ENCODE data around the gene SDHAF4. TPM values are rescaled to one million over a fixed set of nuclear protein-coding genes. Genes with fewer than 3 reads are reported as not detected.
A peak's percentile ranks its signal among the peaks of the same experiment; 100 is the strongest.

The SDHAF4 gene
- total and polyA plus RNA-seq, 10 of the 15 experiments (the other 5 are each of a cell fraction or from before 2014, with no cell fraction given): 8.4 to 20.4 (median 15.6) TPM

GRCh38 chr6:70586114-70586513, 19.4 kb downstream of the SDHAF4 start:
- BruUV-seq (replicated peaks): no TSS peak
- Histone ChIP-seq H3K4me1 (ENCODE audit: control insufficient read depth, insufficient read depth, low read length) (peaks cover 11% of the 10 kb centered on the region), H2AFZ (ENCODE audit: control insufficient read depth, low read depth, low read length) (no peak overlapping the region; the same call in 1 of the 2 replicates), H3K27ac (ENCODE audit: control insufficient read depth, insufficient read depth) (peak overlapping the region; percentile 37; the same call in 1 of the 2 replicates), H3K36me3 (ENCODE audit: control insufficient read depth in 2 of 2, insufficient read depth in 2 of 2, low read length in 1 of 2) (0 out of 4 replicates have a peak, but pooled peaks cover 0 to 4% of the 10 kb centered on the region in 2 experiments), H3K9ac (ENCODE audit: control insufficient read depth, insufficient read depth, low read length) (no peak overlapping the region), H3K4me3 (no peak overlapping the region), H3K27me3 (replicated peaks in 1 of 2; ENCODE audit: control insufficient read depth in 2 of 2, insufficient read depth in 2 of 2, low read length in 1 of 2) (no peaks in the 10 kb centered on the region), H4K20me1 (ENCODE audit: control insufficient read depth, insufficient read depth) (no peaks in the 10 kb centered on the region), H3K79me2 (ENCODE audit: control insufficient read depth, insufficient read depth, low read length) (no peaks in the 10 kb centered on the region), H3K9me3 (replicated peaks; ENCODE audit: control insufficient read depth, insufficient read depth, low read length) (no peaks in the 10 kb centered on the region), H3K4me2 (ENCODE audit: control insufficient read depth, insufficient read depth) (peak overlapping the region; percentile 2; the same call in 1 of the 2 replicates)
- POLR2A ChIA-PET: no interaction called here
- 0% methylated on average over 1 of the region's 1 CpG for WGBS (ENCODE audit: insufficient coverage, insufficient replicate concordance, low lambda C conversion rate, missing lambda C conversion rate)
- in situ Hi-C loops (cut with MboI) (no loop called here), intact Hi-C loops (cut with micrococcal nuclease; ENCODE audit: unreplicated experiment) (no loop called here)
- peak; percentile 93 for ATAC-seq
- DNase-seq (ENCODE audit: low read depth, low spot score): no peak
- CTCF ChIA-PET: interaction anchor here (1.3 kb wide), 1 partner anchor 20 kb away, joined by 3 read pairs; no protein-coding TSS in a partner anchor
- SMC1A ChIA-PET (ENCODE audit: uncharacterized antibody, unreplicated experiment): interaction anchor here (0.7 to 1.4 kb wide), 2 partner anchors 20 to 66 kb away, joined by 3 read pairs; no protein-coding TSS in a partner anchor
- RAD21 ChIA-PET (ENCODE audit: unreplicated experiment): no interaction called here
- peak; percentile 23 for FAIRE-seq
- TF ChIP-seq ZNF274 (IDR thresholded peaks at IDR 0.05; ENCODE audit: insufficient read depth, insufficient read length) (no peak), NFXL1 (IDR thresholded peaks at IDR 0.05; ENCODE audit: borderline replicate concordance) (no peak), SRF (IDR thresholded peaks at IDR 0.05; ENCODE audit: low read depth in 2 of 2, low read length in 2 of 2) (no peak), TCF12 (IDR thresholded peaks at IDR 0.05; ENCODE audit: low read depth, low read length) (0 out of 2 replicates have a peak, but pooled peaks have one; percentile 30), POU2F2 (IDR thresholded peaks at IDR 0.05; ENCODE audit: borderline replicate concordance, low read depth, low read length) (no peak), TCF7 (IDR thresholded peaks at IDR 0.05; ENCODE audit: borderline replicate concordance) (no peak), ZNF384 (IDR thresholded peaks at IDR 0.05; ENCODE audit: borderline replicate concordance, low read depth, low read length) (peak; percentile 49; the same call in 1 of the 2 replicates)

- H2AFZ ChIP-seq (ENCODE audit: control insufficient read depth, low read depth, low read length): no peak overlapping the region
- peaks cover 11% of the 10 kb centered on the region for H3K4me1 ChIP-seq (ENCODE audit: control insufficient read depth, insufficient read depth, low read length)
- no peaks in the 10 kb centered on the region for H3K9me3 ChIP-seq (replicated peaks; ENCODE audit: control insufficient read depth, insufficient read depth, low read length)
- ChIA-PET POLR2A (no interaction called here), CTCF (no interaction called here), RAD21 (ENCODE audit: unreplicated experiment) (no interaction called here), SMC1A (ENCODE audit: uncharacterized antibody, unreplicated experiment) (no interaction called here)
- H3K27ac ChIP-seq (ENCODE audit: control insufficient read depth, insufficient read depth): no peak overlapping the region
- intact Hi-C loops (cut with micrococcal nuclease; ENCODE audit: unreplicated experiment): no loop called here
- H3K9ac ChIP-seq (ENCODE audit: control insufficient read depth, insufficient read depth, low read length): no peak overlapping the region
- in situ Hi-C loops (cut with MboI): no loop called here
- TF ChIP-seq PAX5 (IDR thresholded peaks at IDR 0.05; ENCODE audit: borderline replicate concordance, low read depth, low read length) (no peak), ESRRA (IDR thresholded peaks at IDR 0.05; ENCODE audit: low read length) (no peak), E2F4 (IDR thresholded peaks at IDR 0.05; ENCODE audit: low read depth, low read length) (no peak)
- H4K20me1 ChIP-seq (ENCODE audit: control insufficient read depth, insufficient read depth): no peaks in the 10 kb centered on the region
- BruUV-seq (replicated peaks): no TSS peak
- no peak overlapping the region for H3K4me2 ChIP-seq (ENCODE audit: control insufficient read depth, insufficient read depth)
- no peaks in the 10 kb centered on the region for H3K79me2 ChIP-seq (ENCODE audit: control insufficient read depth, insufficient read depth, low read length)
- FAIRE-seq: no peak
- H3K36me3 ChIP-seq (ENCODE audit: control insufficient read depth in 2 of 2, insufficient read depth in 2 of 2, low read length in 1 of 2): no peaks in the 10 kb centered on the region
- no peak for DNase-seq (ENCODE audit: low read depth, low spot score)
- no peaks in the 10 kb centered on the region for H3K27me3 ChIP-seq (replicated peaks in 1 of 2; ENCODE audit: control insufficient read depth in 2 of 2, insufficient read depth in 2 of 2, low read length in 1 of 2)
- no peak overlapping the region for H3K4me3 ChIP-seq
- ATAC-seq: no peak
Observed at GRCh38 chr6:70590400-70590799, 23.7 kb downstream of the SDHAF4 start.
